T-cell (primary cell): ENCODE results near the gene GNAI1. TPM values are rescaled to one million over a fixed set of nuclear protein-coding genes. Genes with fewer than 3 reads are reported as not detected.

Experiments used
- ATAC-seq, 4 experiments: fragments of 200-7000 bp in 3 of 4; fragments of 150-1000 bp in 1 of 4; cut with Tn5 transposase; replicated peaks in 1 of 4; 1 replicate in 3 of 4; 2 replicates in 1 of 4; pipeline ENCODE4 v1.10.0; 2021; ENCODE audit warnings: moderate library complexity in 3 of 4, mild to moderate bottlenecking in 2 of 4, moderate number of reproducible peaks in 1 of 4
- CTCF ChIA-PET, 2 donors: fragments of 300-600 bp; sonication (Branson Sonifier 250); formaldehyde crosslinking; loops; one replicate each; lab custom pipeline; 2022; ENCODE audit warnings: antibody characterized with exemption in 2 of 2; lab: Charles Lee
- POLR2A ChIA-PET, 2 donors: fragments of 300-600 bp; sonication (Branson Sonifier 250); formaldehyde crosslinking; loops; one replicate each; lab custom pipeline; 2022; ENCODE audit warnings: antibody characterized with exemption in 2 of 2; lab: Charles Lee
- DNase-seq, 35 experiments: peaks; one replicate each; pipeline versions ENCODE4 v3.0.0 to v3.0.0-alpha.2; 2013 to 2023
- H3K27ac ChIP-seq: one replicate; pipeline ENCODE4 v1.5.1; 2013; ENCODE audit warnings: low read length
- H3K27me3 ChIP-seq, 2 experiments: replicated peaks in 1 of 2; 1 replicate in 1 of 2; 2 replicates in 1 of 2; pipeline versions ENCODE4 v1.6.1 to v1.7.0; 2013; ENCODE audit warnings: low read length in 1 of 2, mixed read lengths in 1 of 2; ENCODE audit not compliant: control insufficient read depth in 2 of 2, insufficient read depth in 2 of 2; ENCODE audit errors: extremely low read depth in 1 of 2
- H3K36me3 ChIP-seq, 2 donors: 1 replicate in 1 of 2; 2 replicates in 1 of 2; pipeline versions ENCODE4 v1.6.1 to v1.7.0; 2013; ENCODE audit warnings: low read length in 1 of 2; ENCODE audit not compliant: control insufficient read depth in 2 of 2, insufficient read depth in 1 of 2; ENCODE audit errors: extremely low read depth in 1 of 2
- H3K4me1 ChIP-seq, 2 experiments: 1 replicate in 1 of 2; 2 replicates in 1 of 2; pipeline versions ENCODE4 v1.6.1 to v1.7.0; 2013; ENCODE audit warnings: low read length in 2 of 2, mixed read lengths in 1 of 2; ENCODE audit not compliant: insufficient read depth in 2 of 2, control insufficient read depth in 1 of 2; ENCODE audit errors: extremely low read depth in 1 of 2
- H3K4me3 ChIP-seq, 2 donors: 1 replicate in 1 of 2; 2 replicates in 1 of 2; pipeline versions ENCODE4 v1.5.1 to v1.7.0; 2013; ENCODE audit warnings: mild to moderate bottlenecking in 2 of 2, low read length in 1 of 2, moderate library complexity in 1 of 2; ENCODE audit not compliant: control insufficient read depth in 1 of 2; ENCODE audit errors: extremely low read depth in 1 of 2
- H3K9me3 ChIP-seq: 2 replicates; pipeline ENCODE4 v1.7.0; 2013
- H3K27ac Mint-ChIP-seq, 2 donors: one replicate each; pipeline ENCODE4 v1.8.0; 2020 to 2021; ENCODE audit warnings: mild to moderate bottlenecking in 2 of 2, mixed read lengths in 2 of 2
- H3K27me3 Mint-ChIP-seq, 2 donors: one replicate each; pipeline ENCODE4 v1.8.0; 2021 to 2022; ENCODE audit warnings: mixed read lengths in 2 of 2
- H3K36me3 Mint-ChIP-seq: one replicate; pipeline ENCODE4 v1.8.0; 2021; ENCODE audit warnings: mixed read lengths
- H3K4me1 Mint-ChIP-seq, 3 donors: one replicate each; pipeline ENCODE4 v1.8.0; 2020 to 2022; ENCODE audit warnings: mixed read lengths in 3 of 3, mild to moderate bottlenecking in 1 of 3
- H3K4me3 Mint-ChIP-seq, 3 donors: one replicate each; pipeline ENCODE4 v1.8.0; 2020 to 2022; ENCODE audit warnings: mild to moderate bottlenecking in 3 of 3, mixed read lengths in 3 of 3, moderate library complexity in 3 of 3
- H3K9me3 Mint-ChIP-seq, 3 donors: one replicate each; pipeline ENCODE4 v1.8.0; 2020 to 2022; ENCODE audit warnings: mixed read lengths in 3 of 3
- WGBS: methylation state at CpG from one replicate; pipeline ENCODE4 v1.1.5; 2013; ENCODE audit warnings: missing lambda C conversion rate; ENCODE audit not compliant: insufficient coverage; 5-methylcytosine and 5-hydroxymethylcytosine counted together
- total RNA-seq, 35 experiments: library from RNA in 6 of 35; stranded (reverse) in 6 of 35; fragments of 120-200 nt in 1 of 35; gene quantifications; one replicate each; pipeline versions ENCODE4 v1.2.1 to v1.2.4 and lab custom pipeline; 2013 to 2026

The GNAI1 gene
- total RNA-seq, 5 donors from 2014 or later (not counting 1 experiment from before 2014, with no cell fraction given): 0.79 to 3.3 (median 1.4) TPM

GRCh38 chr7:80135309-80136104 is 876 bp downstream of the GNAI1 start:
- 2% methylated on average over 35 of the region's 58 CpGs for WGBS

GRCh38 chr7:80136261-80137055 is 1.8 kb downstream of the GNAI1 start:
- H3K27me3 ChIP-seq: peaks cover 0 to 10% of the 10 kb centered on the region in 2 experiments
- H3K4me1 Mint-ChIP-seq: peaks cover 12 to 41% (median 21%) of the 10 kb centered on the region in 3 donors
- no peak for ATAC-seq
- H3K27ac Mint-ChIP-seq: no peak overlapping the region
- DNase-seq: no peak
- peaks cover 0 to 3% (median 0%) of the 10 kb centered on the region in 3 donors for H3K9me3 Mint-ChIP-seq
- peaks cover 5 to 8% of the 10 kb centered on the region in 2 experiments for H3K4me1 ChIP-seq
- H3K36me3 Mint-ChIP-seq: no peaks in the 10 kb centered on the region
- H3K36me3 ChIP-seq: no peaks in the 10 kb centered on the region
- CTCF ChIA-PET: no interaction called here
- no peaks in the 10 kb centered on the region for H3K9me3 ChIP-seq
- H3K27me3 Mint-ChIP-seq: peaks cover 4 to 36% of the 10 kb centered on the region in 2 donors
- no peak overlapping the region for H3K27ac ChIP-seq
- POLR2A ChIA-PET: interaction anchor here in 1 of 2 donors (0.7 kb wide), 1 partner anchor 241 kb away, joined by 3 read pairs; no protein-coding TSS in a partner anchor
- 8% methylated on average over 2 of the region's 4 CpGs for WGBS
- H3K4me3 ChIP-seq: peak overlapping the region in 1 of 2 donors; percentile 81
- H3K4me3 Mint-ChIP-seq: peak overlapping the region; percentile 75 to 81 (median 78)

More at GRCh38 chr7:80135309-80136104, 876 bp downstream of the GNAI1 start:
- H3K4me3 ChIP-seq: peak overlapping the region; percentile 51 to 81
- peak overlapping the region; percentile 75 to 81 (median 78) for H3K4me3 Mint-ChIP-seq
- no peaks in the 10 kb centered on the region for H3K36me3 Mint-ChIP-seq
- H3K27ac ChIP-seq: no peak overlapping the region
- CTCF ChIA-PET: interaction anchor here in 1 of 2 donors (0.6 kb wide), 1 partner anchor 82 kb away, joined by 5 read pairs; no protein-coding TSS in a partner anchor
- H3K27me3 ChIP-seq: peaks cover 0 to 10% of the 10 kb centered on the region in 2 experiments
- no peaks in the 10 kb centered on the region for H3K36me3 ChIP-seq
- no peaks in the 10 kb centered on the region for H3K9me3 ChIP-seq
- H3K27ac Mint-ChIP-seq: peak overlapping the region; percentile 36 to 45
- POLR2A ChIA-PET: interaction anchor here in 1 of 2 donors (0.7 kb wide), 1 partner anchor 241 kb away, joined by 3 read pairs; no protein-coding TSS in a partner anchor
- H3K4me1 Mint-ChIP-seq: peaks cover 12 to 41% (median 21%) of the 10 kb centered on the region in 3 donors
- H3K4me1 ChIP-seq: peaks cover 5 to 8% of the 10 kb centered on the region in 2 experiments
- H3K9me3 Mint-ChIP-seq: peaks cover 0 to 3% (median 0%) of the 10 kb centered on the region in 3 donors
- ATAC-seq: peak; percentile 38 to 54 (median 47)
- peaks cover 0 to 36% of the 10 kb centered on the region in 2 donors for H3K27me3 Mint-ChIP-seq
- peak in 12 of 35 experiments; percentile 1 to 26 (median 3) for DNase-seq

GRCh38 chr7:80137410-80137809 is 2.8 kb downstream of the GNAI1 start:
- WGBS: 78% methylated on average over 7 of the region's 12 CpGs
- Mint-ChIP-seq H3K27me3 (peaks cover 4 to 36% of the 10 kb centered on the region in 2 donors), H3K27ac (no peak overlapping the region), H3K9me3 (peaks cover 0 to 3% (median 0%) of the 10 kb centered on the region in 3 donors), H3K4me1 (peaks cover 12 to 41% (median 21%) of the 10 kb centered on the region in 3 donors), H3K4me3 (no peak overlapping the region), H3K36me3 (no peaks in the 10 kb centered on the region)
- no peak overlapping the region for H3K4me3 ChIP-seq
- no peaks in the 10 kb centered on the region for H3K9me3 ChIP-seq
- H3K27me3 ChIP-seq: peaks cover 0 to 10% of the 10 kb centered on the region in 2 experiments
- CTCF ChIA-PET: no interaction called here
- ATAC-seq (no peak), DNase-seq (no peak)
- H3K4me1 ChIP-seq: peaks cover 5 to 8% of the 10 kb centered on the region in 2 experiments
- POLR2A ChIA-PET: no interaction called here
- no peaks in the 10 kb centered on the region for H3K36me3 ChIP-seq
- H3K27ac ChIP-seq: no peak overlapping the region

- WGBS: 80% methylated on average over 1 of the region's 1 CpG
- CTCF ChIA-PET: interaction anchor here in 1 of 2 donors (0.7 kb wide), 1 partner anchor 170 kb away, joined by 6 read pairs; no protein-coding TSS in a partner anchor
- peaks cover 4 to 22% of the 10 kb centered on the region in 2 donors for H3K27me3 Mint-ChIP-seq
Measured at GRCh38 chr7:80139236-80139635, 4.6 kb downstream of the GNAI1 start.

GRCh38 chr7:80140388-80140787 is 5.8 kb downstream of the GNAI1 start:
- H3K4me1 Mint-ChIP-seq: peaks cover 7 to 31% (median 11%) of the 10 kb centered on the region in 3 donors
- Histone ChIP-seq H3K36me3 (no peaks in the 10 kb centered on the region), H3K9me3 (no peaks in the 10 kb centered on the region), H3K27me3 (peaks cover 0 to 3% of the 10 kb centered on the region in 2 experiments), H3K27ac (no peak overlapping the region), H3K4me1 (peaks cover 0 to 4% of the 10 kb centered on the region in 2 experiments), H3K4me3 (no peak overlapping the region)
- H3K36me3 Mint-ChIP-seq: no peaks in the 10 kb centered on the region
- ChIA-PET POLR2A (no interaction called here), CTCF (no interaction called here)
- DNase-seq (no peak), ATAC-seq (no peak)
- peaks cover 4 to 20% of the 10 kb centered on the region in 2 donors for H3K27me3 Mint-ChIP-seq
- no peak overlapping the region for H3K27ac Mint-ChIP-seq
- WGBS: no CpG with 5 or more reads among the region's 4 CpGs
- H3K4me3 Mint-ChIP-seq: no peak overlapping the region
- peaks cover 0 to 3% (median 0%) of the 10 kb centered on the region in 3 donors for H3K9me3 Mint-ChIP-seq

More at GRCh38 chr7:80139236-80139635, 4.6 kb downstream of the GNAI1 start:
- Mint-ChIP-seq H3K4me1 (peaks cover 9 to 33% (median 12%) of the 10 kb centered on the region in 3 donors), H3K9me3 (peaks cover 0 to 3% (median 0%) of the 10 kb centered on the region in 3 donors), H3K4me3 (no peak overlapping the region), H3K36me3 (no peaks in the 10 kb centered on the region), H3K27ac (no peak overlapping the region)
- no peak for ATAC-seq
- no peak overlapping the region for H3K27ac ChIP-seq
- no peak overlapping the region for H3K4me3 ChIP-seq
- peaks cover under 1 to 6% of the 10 kb centered on the region in 2 experiments for H3K4me1 ChIP-seq
- POLR2A ChIA-PET: no interaction called here
- no peak for DNase-seq
- peaks cover 0 to 9% of the 10 kb centered on the region in 2 experiments for H3K27me3 ChIP-seq
- no peaks in the 10 kb centered on the region for H3K9me3 ChIP-seq
- H3K36me3 ChIP-seq: no peaks in the 10 kb centered on the region

GRCh38 chr7:80141376-80141775 is 6.7 kb downstream of the GNAI1 start:
- Histone ChIP-seq H3K27ac (no peak overlapping the region), H3K4me3 (no peak overlapping the region), H3K36me3 (no peaks in the 10 kb centered on the region), H3K4me1 (no peaks in the 10 kb centered on the region), H3K27me3 (no peaks in the 10 kb centered on the region), H3K9me3 (no peaks in the 10 kb centered on the region)
- ATAC-seq (no peak), DNase-seq (no peak)
- Mint-ChIP-seq H3K4me1 (peaks cover 1 to 31% (median 5%) of the 10 kb centered on the region in 3 donors), H3K27me3 (peaks cover 4 to 14% of the 10 kb centered on the region in 2 donors), H3K4me3 (no peak overlapping the region), H3K9me3 (peaks cover 0 to 3% (median 0%) of the 10 kb centered on the region in 3 donors), H3K27ac (no peak overlapping the region), H3K36me3 (no peaks in the 10 kb centered on the region)
- ChIA-PET POLR2A (no interaction called here), CTCF (no interaction called here)
- WGBS: 92% methylated on average over 2 of the region's 2 CpGs
